Brain pericyte (primary cell): ENCODE measurements around the gene SMPD3.
A peak's percentile ranks its signal among the peaks of the same experiment; 100 is the strongest.

Source experiments
- DNase-seq: peaks from one replicate; pipeline ENCODE4 v3.0.0-alpha.2; 2012; ENCODE audit warnings: low read depth, low spot score

Gene SMPD3

DNA sequence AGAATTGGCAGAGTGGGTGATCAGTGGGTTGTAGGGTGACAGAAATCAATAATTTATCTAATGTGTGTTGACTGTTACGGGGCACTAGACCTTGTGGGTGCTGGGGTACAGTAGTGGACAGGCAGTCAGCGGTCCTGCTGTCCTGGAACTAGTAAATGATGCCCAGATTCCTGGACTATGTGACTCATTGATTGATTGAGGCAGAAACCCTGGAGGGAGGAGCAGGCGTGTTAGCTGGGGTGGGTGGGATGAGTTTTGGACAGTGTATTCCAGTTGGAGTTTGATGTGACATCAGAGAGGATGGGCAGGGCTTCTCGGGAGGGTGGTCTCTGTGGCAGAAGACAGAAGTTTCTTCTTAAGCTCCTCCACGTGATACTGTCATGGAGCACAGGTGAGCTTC lies 113.1 kb downstream of the SMPD3 start:
- DNase-seq, result no peak

DNA sequence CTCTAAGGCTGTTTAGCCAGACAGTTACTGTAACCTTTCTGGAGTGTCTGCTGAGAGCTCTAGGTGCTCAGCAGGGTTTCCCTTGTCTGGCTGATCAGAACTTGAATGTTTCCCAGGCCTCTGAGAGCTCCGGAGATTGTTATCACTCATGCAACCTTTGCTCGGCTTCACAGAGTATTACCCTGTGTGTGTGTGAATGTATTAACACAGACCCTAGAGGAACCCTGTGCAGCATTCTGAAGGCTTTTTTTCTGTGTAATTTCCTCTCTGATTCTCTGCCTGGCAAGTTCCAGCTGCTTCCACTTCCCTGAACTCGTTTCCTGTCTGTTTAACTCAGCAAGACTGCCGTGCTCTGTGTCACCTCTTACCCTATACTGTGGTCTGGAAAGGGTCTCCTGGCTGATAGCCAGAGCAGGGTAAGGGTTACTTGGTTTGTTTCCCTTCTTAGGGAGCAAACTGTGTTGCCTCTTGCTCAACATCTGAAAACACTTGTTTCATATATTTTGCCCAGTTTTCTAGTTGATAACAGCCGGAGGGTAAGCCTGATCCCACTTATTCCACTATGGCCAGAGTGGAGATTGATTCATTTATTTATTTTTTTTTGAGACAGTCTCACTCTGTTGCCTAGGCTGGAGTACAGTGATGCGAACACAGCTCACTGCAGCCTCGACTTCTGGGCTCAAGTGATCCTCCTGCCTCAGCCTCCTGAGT lies 115.7 kb downstream of the SMPD3 start:
- peak; percentile 18 for DNase-seq

DNA sequence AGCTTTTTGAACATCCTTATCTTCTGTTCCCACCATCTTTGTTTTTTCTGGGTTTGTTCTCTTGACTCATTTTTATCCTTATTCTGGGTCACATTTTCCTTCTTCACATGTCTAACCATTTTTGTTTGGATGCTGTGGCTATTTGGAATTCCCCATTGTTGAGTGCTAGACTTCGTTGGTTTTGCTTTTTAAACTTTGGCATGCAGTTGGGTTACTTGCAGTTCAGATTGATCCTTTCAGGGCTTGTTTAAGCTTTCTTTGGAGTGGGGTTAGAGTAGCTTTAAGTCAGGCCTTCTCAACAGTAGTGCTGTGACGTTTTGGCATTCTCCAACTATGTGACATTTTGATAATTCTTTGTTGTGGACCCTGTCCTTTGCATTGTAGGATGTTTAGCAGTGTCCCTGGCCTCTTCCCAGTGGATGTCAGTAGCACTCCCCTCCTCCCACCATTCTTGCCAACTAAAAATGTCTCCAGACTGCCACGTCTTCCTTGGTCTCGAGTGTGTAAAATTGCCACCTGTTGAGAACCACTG lies 116.4 kb downstream of the SMPD3 start:
- DNase-seq, result no peak

DNA sequence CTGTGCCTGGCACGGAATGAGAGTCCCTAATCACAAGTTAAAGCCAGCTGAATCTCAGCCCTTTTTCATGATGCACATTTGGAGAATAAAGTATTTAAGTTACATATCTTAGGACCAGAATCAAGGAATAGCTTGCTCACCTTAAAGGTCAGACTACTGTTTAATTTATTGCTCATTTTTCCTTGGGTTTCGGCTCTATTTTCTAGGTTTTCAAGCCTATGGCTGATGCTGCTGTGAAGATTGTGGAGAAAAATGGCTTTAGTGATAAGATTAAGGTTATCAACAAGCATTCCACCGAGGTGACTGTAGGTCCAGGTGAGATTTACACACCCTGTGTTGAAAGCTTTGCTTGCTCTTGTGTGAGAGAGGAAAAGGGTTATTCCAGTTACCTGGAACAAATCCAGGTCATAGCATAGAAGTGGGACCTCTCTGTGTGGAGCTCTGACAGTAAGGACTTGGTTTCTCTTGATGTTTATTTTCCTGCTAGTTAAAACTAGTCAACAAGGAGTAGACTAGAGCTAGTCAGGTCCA lies 119.4 kb downstream of the SMPD3 start:
- no peak for DNase-seq

DNA sequence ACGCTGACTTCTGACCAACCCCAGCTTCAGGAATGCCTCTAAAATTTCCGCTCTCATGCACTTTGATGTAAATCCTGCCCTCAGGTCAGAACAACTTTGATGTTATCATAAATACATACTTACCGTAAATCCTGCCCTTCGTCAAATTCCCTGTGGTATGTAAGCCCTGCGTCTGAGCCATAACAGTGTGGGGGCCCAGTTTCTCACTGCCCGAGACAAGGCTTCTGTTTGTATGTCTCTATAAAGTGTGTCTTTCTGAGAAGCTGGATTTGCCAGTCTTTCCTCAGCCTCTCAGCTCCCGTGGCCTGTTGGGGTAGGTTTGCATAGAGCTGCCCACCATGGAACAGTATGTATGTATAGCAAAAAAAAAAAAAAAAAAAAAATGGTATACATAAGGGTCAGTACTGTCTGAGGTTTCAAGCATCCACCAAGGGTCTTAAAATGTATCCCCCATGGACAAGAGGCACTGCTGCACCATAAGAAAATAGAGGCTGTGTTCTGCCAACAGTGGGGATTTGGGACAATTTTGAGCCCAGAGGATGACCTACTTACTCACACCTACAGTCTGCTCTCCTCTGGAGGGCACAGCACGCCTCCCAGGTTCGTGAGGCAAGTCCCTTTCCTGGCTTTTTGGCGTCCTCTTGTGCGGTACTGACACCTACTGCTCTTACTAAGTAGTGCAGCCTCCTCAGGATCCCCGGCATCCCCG lies 120.0 kb downstream of the SMPD3 start:
- peak; percentile 75 for DNase-seq

DNA sequence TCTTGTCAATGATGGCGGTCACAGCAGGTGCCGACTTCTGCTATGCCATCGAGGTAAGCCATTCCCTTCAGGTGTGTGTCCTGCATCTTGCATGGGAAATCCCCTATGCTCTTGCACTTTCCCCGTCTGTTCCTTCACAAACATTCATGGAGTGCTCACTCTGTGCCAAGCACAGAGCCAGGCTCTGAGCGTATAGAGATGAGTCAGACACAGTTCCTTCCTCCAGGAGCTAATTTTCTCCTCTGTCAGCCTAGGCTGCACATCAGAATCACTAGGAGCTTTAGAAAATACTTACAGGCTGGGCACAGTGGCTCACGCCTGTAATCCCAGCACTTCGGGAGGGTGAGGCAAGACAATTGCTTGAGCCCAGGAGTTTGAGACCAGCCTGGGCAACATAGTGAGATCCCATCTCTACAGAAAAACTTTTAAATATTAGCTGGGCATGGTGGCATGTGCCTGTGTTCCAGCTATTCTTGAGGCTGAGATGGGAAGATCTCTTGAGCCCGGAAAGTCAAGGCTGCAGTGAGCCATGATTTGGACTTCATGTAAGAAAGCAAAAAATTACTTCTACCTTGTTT lies 123.4 kb downstream of the SMPD3 start:
- no peak for DNase-seq

DNA sequence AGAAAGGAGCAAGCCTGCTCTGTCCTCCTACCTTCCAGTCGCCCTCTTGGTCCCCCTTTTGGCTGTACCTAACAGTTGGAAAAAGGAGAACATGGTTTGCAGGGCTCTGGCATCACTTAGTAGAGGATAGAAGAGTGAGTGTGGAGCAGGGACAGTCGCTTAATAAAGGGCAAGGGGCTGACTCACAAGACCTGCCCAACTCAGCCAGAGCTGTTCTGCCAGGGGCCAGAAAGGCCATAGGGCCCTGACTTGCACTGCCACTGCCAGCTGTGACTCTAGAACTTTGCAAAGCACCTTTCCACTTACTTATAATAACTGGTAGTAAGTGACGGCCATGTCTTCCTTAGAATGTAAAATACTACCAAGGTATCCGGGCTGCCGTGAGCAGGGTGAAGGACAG lies 124.0 kb downstream of the SMPD3 start:
- no peak for DNase-seq

DNA sequence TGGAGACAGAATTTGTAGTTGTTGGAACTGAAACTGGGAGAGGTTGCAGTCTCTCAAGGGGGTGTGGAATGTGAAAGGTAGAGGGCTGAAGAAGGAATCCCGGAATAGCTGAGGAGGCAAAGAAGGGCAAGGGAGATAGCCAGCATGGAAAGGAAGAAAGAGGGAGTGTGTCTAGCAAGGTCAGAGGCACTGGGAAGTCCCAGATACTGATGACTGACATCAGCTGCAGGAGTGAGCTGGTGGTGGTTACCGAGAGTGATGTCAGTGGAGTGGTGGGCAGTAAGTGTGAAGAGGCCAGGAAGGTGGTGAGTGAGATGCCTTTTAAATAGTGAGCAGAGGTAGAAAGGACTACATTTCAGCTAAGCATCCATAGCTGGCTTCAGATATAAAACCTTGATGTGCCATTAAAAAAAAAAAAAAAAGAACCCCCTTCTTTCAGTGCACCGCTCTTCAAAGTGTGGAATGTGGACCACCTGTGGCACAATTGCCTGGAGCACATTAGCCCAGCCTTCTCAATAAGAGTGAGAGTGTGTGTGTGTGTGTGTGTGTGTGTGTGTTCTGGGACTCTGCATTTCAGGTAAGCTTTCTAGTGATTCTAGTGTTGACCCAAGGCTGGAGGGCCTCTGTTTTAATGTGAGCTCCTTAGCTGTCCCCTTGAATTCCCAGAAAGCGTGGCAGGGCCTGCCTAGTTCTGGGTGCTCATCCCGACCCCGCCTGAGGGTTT lies 129.0 kb downstream of the SMPD3 start:
- DNase-seq, result no peak

DNA sequence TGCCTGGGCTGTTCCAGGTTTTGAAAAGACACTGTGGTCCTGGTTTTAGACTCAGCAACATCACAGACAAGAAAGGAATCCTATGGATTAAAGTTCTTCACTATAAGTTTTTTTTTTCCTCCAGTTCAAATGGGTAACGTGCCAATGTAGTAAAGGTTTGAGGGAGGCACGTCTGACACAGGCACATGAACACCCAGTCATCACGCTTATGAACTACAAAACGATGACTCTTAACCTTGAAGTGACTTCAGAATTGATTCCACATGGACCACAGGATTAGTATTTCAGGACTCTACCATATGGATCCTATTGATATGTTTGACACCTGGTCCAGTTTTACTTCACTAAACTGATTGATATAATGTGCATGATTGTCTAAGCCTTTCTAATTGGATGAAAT lies 135.2 kb downstream of the SMPD3 start:
- DNase-seq, result no peak

DNA sequence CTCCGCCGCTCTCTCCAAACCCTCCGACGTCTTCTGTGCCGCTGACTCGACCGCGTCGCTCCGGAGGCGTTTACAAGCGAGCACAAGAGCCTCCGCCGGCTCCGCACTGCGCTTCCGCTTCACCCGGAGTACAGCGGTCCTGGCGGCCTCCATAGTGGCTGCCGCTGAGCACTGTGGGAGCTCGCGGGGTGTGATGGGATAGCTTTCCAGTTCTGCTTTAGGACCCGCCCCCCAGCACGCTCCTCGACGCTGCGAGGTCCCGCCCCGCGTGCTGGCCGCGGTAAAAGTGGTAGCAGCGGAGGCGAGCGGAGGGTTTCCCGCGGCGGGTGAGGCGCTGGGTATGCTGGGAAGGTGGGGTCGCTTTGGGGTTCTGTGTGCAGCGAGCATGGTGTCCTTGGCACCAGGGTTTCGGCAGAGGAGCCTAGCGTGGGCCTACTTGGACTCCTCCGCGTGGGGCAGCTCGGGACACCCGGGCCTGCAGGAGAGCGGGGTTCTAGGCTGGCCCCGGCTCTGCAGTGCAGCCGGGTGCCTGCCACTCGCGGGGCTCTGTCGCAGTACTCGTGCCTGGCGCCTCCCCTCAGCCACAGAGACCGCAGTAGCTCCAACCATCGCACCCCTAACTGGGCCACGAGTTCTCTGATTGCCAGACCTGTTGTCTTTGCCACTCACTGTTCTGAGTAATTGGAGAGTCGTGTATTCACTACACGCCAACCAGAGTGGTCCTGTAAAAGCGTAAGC lies 137.4 kb downstream of the SMPD3 start, which contains the start of the genes PRMT7 and SLC7A6OS:
Gene PRMT7, plus strand, starts transcription at position 246 of the 738 bp plus-strand sequence. CDS start 4,961 bp downstream, outside the sequence.
Gene SLC7A6OS, minus strand, starts transcription at position 173 of the 738 bp plus-strand sequence. Its CDS starts 20 bp downstream, at position 153.
- peak; percentile 54 for DNase-seq

DNA sequence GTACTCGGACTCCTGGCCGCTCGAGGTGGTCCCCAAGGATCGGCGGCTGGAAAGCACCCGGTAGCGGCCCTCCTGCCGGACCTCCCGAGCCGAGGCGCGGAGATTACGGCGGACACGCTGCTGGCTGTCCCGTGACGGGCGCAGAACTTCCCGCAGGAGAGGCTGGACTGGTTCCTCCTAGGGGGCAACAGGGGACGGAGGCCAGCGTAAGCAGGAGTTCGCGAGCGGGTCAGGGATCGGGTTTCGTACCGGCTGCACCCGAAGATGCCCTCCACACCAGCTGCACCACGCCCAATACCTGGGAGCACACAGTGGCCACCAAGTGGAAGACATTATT lies 137.9 kb downstream of the SMPD3 start:
- no peak for DNase-seq

DNA sequence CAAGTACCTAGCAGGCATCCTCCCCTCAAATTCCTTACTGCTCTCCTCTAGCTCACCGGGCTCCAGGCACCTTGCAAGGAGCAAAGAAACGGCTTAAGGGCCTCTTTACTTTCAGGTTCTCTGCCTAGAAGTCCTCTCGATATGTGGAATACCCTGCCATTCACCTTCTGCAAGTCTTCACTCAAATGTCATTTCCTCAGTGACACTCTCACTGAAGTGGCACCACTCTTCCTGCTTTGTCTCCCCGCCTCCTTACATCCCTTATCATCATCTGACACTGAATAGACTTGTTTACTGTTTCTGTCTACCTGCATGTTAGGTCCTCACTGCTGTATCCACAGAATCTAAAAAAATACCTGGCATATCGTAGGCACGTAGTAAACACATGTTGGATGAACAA lies 138.5 kb downstream of the SMPD3 start:
- DNase-seq, result no peak
